Right renal pelvis (tissue), 4 donors: ENCODE measurements around the gene AATF. TPM values are rescaled to one million over a fixed set of nuclear protein-coding genes. Genes with fewer than 3 reads are reported as not detected.

Source experiments
- DNase-seq, 4 donors: peaks; one replicate each; pipeline ENCODE4 v3.0.0-alpha.2; 2013; ENCODE audit warnings: low read depth in 4 of 4, low spot score in 3 of 4, missing footprints in 1 of 4
- polyA plus RNA-seq, 4 donors: library from polyadenylated mRNA; unstranded; fragments of 120-200 nt; gene quantifications; one replicate each; pipeline ENCODE4 v1.2.1, GENCODE V29; 2013; ENCODE audit not compliant: insufficient read length in 4 of 4

AATF gene
- 10 to 100 TPM; 47.5 to 51.8 (median 50.0) TPM for polyA plus RNA-seq

- peak; percentile 88 to 97 (median 92) for DNase-seq
These were observed at the start of gene AATF for GRCh38 chr17:36948717-36949460. AATF (plus strand) TSS chr17:36948954; CDS start chr17:36949126, 172 bp downstream.

- DNase-seq = no peak
These were observed 49.2 kb upstream of the AATF start for GRCh38 chr17:36899250-36900159.

DNA sequence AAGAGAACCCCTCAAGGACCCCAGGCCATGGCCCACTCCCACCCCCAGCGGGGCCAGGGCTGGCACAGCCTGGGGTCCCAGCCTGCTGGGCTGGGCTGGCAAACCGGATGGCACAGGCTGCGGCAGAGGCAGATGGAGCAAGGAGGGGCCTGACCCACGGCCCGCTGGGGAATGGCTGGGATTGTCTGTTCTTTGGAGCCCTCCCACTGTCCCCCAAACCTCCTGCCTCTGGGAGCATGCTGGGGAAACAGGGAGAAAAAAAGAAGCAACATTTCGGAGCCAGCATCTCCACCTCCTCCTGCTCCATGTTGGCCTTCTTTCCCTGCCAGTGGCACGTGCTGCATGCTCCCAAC, 48.6 kb upstream of the AATF start:
- DNase-seq = no peak

- DNase-seq = peak in 2 of 4 donors; percentile 48 to 60
These were observed 47.2 kb upstream of the AATF start for GRCh38 chr17:36901506-36901905.

DNA sequence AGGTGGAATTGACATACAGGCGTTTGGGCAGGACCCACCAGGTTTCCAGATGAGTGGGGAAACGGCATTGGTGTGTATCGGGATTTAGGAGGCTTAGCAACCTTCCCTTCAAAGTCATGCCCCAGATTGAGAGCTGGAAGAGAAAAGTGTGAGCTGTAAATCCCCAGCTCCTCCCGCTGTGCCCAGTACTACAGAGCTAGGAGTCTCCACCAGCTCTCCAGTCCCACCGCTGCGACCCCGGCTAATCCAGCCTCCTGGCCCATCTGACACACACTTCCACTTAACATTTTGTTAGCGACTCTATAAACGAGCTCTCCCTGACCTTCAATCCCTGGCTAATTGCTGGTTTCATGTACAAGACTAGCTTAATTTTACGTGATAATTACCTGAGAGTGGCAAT, 41.3 kb upstream of the AATF start:
- no peak for DNase-seq

GRCh38 chr17:36910513-36910912, 38.2 kb upstream of the AATF start:
- DNase-seq = no peak

DNA sequence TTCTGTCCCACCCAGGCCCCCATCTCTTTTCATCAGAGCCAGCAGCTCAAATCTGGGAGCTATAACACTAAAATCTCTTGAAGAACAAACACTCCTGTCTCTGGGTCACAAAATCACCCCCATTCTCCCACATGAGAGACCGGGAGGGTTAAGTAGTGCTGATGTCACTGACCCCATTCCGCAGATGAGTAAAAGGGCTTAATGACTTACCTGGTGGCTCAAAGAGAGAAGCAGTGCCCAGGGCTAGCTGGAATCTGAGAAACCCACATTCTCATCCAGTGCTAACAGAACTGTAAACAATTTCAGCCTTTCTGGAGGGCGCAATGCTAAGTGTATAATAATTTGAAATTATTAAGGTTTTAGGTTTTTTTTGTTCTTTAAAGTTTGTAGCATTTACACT, 37.8 kb upstream of the AATF start:
- DNase-seq = no peak

- no peak for DNase-seq
These were observed 35.6 kb upstream of the AATF start for GRCh38 chr17:36913132-36913531.

DNA sequence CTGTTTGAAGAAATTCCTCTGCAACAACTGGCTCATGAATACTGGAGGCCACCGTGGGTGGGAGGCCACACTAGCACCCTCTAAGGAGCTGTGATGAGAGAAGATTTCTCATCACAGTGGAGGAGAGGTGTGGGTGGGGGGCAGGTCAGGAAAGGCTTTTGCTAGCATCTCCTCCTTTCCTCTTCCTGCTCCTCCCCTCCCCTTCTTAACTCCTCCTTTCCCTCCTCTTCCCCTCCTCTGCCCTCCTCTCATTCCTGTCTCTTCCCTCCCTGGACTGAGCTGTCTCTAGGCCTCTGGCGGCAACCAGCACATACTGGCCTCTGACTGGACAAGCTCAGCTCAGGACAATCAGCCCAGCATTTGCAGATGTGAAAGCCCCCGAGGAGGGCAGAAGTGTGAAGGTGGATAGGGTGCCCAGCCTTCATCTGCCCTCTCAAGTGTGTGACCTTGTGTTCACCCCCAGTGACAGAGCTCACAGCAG, 30.5 kb upstream of the AATF start:
- DNase-seq = no peak

DNA sequence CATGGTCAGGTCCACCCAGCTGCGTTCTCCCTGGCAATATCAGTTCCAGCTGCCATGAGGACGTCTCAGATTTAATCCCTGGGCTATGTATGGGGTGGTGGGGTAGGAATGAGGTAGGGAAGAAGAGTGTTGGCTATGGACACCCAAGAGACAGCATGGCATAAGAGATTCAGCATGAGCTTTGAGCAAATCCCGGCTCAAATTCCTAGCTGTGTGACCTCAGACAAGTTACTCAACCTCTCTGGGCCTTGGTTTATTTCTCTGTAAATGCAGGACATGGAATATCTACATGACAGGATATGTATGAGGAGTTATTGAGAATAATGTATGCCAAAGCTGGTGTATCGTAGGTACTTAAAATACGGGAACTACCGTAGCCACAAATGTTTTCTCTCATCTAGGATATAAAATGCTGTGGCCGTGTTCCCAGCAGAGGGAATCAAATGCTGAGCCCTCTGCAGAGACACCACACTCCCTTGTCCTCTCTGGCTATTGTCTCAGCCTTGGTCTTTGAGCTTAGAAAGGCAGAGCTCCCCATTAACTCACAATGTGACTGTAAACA, 29.3 kb upstream of the AATF start:
- no peak for DNase-seq

- DNase-seq = no peak
These were observed 28.4 kb upstream of the AATF start for GRCh38 chr17:36920032-36921005.

GRCh38 chr17:36921095-36921851, 27.5 kb upstream of the AATF start:
- DNase-seq = no peak

- no peak for DNase-seq
These were observed 26.6 kb upstream of the AATF start for GRCh38 chr17:36922175-36922574.

DNA sequence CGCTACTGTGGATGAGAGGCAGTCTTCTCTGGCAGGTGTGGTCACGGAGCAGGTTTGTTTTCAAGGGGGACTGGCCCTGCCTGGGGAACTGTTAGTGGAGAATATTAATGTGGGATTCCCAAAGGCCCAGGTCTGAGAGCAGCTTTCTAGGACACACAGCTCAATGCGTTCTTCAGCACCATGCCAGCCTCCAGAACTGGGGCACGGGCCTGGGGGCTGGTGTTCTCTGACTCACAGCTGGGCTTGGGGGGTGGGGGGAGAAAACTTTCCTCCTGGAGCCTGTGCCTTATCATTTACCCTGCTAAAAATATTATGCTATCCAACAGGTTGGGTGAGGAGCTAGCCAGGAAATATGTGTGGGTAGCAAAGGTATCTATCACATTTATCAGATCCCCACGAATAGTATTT, 24.9 kb upstream of the AATF start:
- DNase-seq = no peak

GRCh38 chr17:36926226-36926625, 22.5 kb upstream of the AATF start:
- no peak for DNase-seq

- no peak for DNase-seq
These were observed 22.1 kb upstream of the AATF start for GRCh38 chr17:36926701-36927100.

- DNase-seq = no peak
These were observed 20.0 kb upstream of the AATF start for GRCh38 chr17:36928471-36929345.

GRCh38 chr17:36929851-36930582, 18.7 kb upstream of the AATF start:
- DNase-seq = no peak
